ENCODE data around the gene HOXD4. TPM values are rescaled to one million over a fixed set of nuclear protein-coding genes. Genes with fewer than 3 reads are reported as not detected.

The HOXD4 gene
- total RNA-seq, 1 experiment from 2014 or later = 0.29 TPM

DNA sequence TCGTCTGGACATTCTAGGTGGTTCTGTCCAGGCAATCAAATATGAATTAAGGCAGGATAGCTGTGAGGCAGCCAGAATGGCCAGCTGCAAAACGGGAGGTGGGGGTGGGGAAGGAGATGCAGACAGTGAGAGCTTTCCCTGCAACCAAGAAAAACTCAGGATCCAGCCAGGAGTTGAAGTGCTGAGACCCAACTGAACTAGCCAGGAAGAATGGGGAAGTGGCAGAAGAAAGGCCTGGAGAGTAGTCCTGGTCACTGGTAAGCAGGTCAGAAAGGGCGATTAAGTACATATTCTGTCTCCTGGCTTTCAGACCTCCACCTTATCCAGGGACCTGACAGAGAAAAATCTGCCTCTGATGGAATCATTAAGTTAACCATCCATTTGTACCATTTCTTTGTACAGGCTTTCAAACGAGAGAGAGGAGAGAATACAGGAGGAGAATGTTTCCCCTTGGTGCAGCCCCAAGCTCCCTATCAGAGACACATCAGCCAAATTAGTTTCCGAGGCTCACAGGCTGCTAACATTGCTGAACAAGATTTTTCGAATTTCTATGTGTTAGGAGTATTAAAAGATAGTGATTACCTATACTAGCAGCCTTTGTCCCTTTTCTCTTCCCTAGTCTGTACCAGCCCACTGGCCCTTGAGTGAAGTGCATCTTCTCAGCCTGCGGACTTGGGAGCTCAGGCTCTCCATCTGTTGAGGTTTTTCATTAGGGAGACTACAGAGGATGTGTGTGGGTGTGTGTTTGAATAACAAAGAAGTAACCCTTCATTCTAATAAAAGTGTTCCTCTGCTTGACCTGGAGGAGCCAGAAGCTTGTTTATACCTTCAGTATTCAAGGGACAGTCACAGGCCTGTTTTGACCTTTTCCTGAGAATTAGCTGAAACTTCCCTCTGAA lies 24.6 kb downstream of the HOXD4 start:
- no peaks in the 10 kb centered on the region for H3K27me3 ChIP-seq (replicated peaks)

DNA sequence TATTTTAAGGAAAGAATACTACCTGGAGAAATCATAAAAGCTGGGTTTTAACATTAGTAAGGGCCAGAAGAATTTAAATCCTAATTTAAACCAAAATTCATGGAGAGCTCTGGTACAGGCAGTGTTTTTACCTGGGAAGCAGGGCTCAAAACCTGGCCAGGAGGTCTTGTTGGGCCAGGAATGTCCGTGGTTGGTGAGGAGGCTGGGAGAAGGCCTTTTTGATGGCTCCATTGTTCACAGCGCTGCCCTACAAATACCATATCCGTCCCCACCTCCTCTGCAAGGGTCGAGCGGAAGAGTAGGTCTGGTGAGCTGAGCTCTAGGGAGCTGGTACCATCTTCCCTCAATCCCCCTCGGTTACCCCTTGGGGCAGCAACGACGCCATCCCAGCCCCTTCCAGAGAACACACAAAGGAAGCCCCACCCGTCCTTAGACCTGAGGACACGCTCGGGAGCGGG lies 26.3 kb downstream of the HOXD4 start:
- no peak for DNase-seq (ENCODE audit: low read depth in 1 of 2, low spot score in 2 of 2)
- no peaks in the 10 kb centered on the region for H3K27me3 ChIP-seq (replicated peaks)
- no peaks in the 10 kb centered on the region for H3K9me3 ChIP-seq (replicated peaks)
- peak overlapping the region; percentile 46 for H3K4me3 ChIP-seq
- H3K4me1 ChIP-seq (replicated peaks) = peaks cover 22% of the 10 kb centered on the region
- H3K27ac ChIP-seq = peak overlapping the region; percentile 28
- no peaks in the 10 kb centered on the region for H3K36me3 ChIP-seq

More for the DNA sequence above, 24.6 kb downstream of the HOXD4 start:
- Histone ChIP-seq H3K4me3 (no peak overlapping the region), H3K9me3 (replicated peaks) (no peaks in the 10 kb centered on the region), H3K27ac (no peak overlapping the region), H3K4me1 (replicated peaks) (peaks cover 22% of the 10 kb centered on the region), H3K36me3 (no peaks in the 10 kb centered on the region)
- no peak for DNase-seq (ENCODE audit: low read depth in 1 of 2, low spot score in 2 of 2)

DNA sequence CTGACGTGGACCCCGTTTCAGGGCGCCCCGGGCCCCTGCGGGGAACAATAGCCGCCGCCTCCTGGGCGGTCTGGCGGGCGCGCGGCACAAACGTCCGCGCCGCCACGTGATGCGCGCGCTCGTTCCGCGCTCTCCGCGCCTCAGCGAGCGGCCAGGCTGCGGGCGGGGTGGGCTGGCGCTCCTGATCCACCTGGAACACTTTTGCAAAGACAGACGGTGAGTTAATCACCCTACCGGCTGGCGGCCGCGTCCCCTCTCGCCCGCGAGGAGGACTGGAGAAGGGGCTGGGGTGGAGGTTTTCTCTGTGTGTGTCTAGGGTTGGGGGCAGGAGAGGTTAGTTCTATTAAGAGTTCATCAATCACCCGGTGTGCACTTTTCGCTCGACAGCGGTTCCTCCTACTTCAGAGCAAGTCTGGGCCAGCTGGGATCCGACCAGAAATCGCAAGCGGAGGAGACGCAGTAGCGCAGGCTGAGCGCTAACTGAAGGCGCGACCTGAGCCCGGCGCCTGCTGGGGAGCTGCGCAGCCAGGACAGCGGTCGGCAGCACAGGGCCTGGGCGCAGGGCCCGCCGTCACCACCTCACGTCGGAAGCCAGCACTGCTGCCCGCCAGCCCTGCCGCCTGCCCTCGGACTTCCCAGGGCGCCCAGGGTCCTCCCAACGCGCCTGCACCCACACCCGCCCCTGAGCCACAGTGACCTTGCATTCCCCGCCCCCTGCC lies 26.8 kb downstream of the HOXD4 start:
- Histone ChIP-seq H3K36me3 (no peaks in the 10 kb centered on the region), H3K4me3 (peak overlapping the region; percentile 46), H3K27ac (peak overlapping the region; percentile 28), H3K9me3 (replicated peaks) (no peaks in the 10 kb centered on the region), H3K27me3 (replicated peaks) (no peaks in the 10 kb centered on the region), H3K4me1 (replicated peaks) (peaks cover 25% of the 10 kb centered on the region)
- peak in 1 of 2 experiments; percentile 57 for DNase-seq (ENCODE audit: low read depth in 1 of 2, low spot score in 2 of 2)

DNA sequence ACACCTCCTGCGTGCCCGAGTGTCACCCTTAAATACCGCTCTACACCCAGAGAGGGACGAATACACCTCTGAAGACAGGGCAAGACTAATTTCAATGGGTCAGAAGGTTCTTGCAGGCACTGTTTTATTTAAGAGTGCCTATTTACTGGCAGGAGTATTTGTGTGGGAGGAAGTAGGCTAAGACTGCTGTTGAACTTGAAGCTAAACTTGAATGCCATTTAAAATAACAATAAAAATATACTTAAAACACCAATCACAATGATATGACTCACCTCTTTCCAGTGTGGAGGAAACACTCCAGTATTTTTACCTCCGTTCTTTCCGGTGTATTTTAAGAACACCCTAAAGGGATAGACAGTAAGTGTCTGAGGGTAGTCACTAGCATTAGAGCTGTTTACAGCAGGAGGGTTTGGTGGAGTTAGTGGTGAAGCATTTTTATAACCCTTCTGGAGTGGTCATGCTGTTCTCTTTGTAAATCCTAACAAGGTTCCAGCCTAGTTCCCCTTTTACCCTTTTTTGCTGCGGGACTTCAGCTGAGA lies 27.5 kb downstream of the HOXD4 start:
- Histone ChIP-seq H3K36me3 (no peaks in the 10 kb centered on the region), H3K27ac (no peak overlapping the region), H3K4me3 (peak overlapping the region; percentile 46), H3K27me3 (replicated peaks) (no peaks in the 10 kb centered on the region), H3K4me1 (replicated peaks) (peaks cover 25% of the 10 kb centered on the region), H3K9me3 (replicated peaks) (no peaks in the 10 kb centered on the region)
- DNase-seq (ENCODE audit: low read depth in 1 of 2, low spot score in 2 of 2) = peak in 1 of 2 experiments; percentile 34

DNA sequence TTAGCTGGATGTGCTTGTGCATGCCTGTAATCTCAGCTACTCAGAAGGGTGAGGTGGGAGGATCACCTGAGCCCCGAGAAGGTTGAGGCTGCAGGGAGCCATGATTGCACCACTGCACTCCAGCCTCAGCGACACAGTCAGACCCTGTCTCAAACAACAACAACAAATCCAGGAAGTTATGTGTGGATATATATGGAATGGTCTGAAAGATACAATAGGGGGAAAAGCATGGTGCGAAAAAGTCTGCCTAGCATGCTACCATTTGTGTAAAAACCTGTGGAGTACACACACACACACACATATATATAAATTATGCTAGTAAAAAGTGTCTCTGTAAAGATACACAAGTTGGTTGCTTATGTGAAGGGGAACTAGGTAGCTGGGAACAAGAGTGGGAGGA lies 30.2 kb downstream of the HOXD4 start:
- no peak overlapping the region for H3K27ac ChIP-seq
- H3K27me3 ChIP-seq (replicated peaks) = no peaks in the 10 kb centered on the region; the same call in 1 of the 2 replicates
- no peak for DNase-seq (ENCODE audit: low read depth in 1 of 2, low spot score in 2 of 2)
- H3K4me1 ChIP-seq (replicated peaks) = peaks cover 25% of the 10 kb centered on the region
- H3K36me3 ChIP-seq = no peaks in the 10 kb centered on the region
- H3K9me3 ChIP-seq (replicated peaks) = no peaks in the 10 kb centered on the region
- no peak overlapping the region for H3K4me3 ChIP-seq

- Histone ChIP-seq H3K36me3 (no peaks in the 10 kb centered on the region), H3K4me1 (replicated peaks) (peaks cover 23% of the 10 kb centered on the region), H3K27ac (no peak overlapping the region), H3K9me3 (replicated peaks) (no peaks in the 10 kb centered on the region), H3K4me3 (no peak overlapping the region), H3K27me3 (replicated peaks) (peaks cover 4% of the 10 kb centered on the region)
- no peak for DNase-seq (ENCODE audit: low read depth in 1 of 2, low spot score in 2 of 2)
Measured at GRCh38 chr2:176182671-176183070, 31.3 kb downstream of the HOXD4 start.

DNA sequence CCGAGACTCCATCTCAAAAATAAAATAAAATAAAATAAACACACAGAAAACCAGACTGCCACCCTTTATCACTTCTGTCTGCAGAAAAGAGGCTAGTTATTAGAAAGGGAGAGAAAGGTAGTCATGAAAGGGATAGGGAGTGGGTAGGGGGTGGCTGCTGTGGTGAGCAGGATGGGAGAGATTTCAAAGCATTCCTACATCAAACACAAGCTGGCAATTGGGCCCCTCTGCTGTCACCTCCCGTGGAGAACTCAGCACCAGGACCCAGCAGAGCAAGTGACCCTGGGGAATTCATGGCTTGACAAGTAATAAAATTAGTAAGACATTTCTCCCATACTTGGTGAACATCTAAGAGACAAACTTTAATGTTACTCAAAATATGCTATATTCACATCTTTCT lies 33.4 kb downstream of the HOXD4 start:
- H3K36me3 ChIP-seq = no peaks in the 10 kb centered on the region
- H3K4me1 ChIP-seq (replicated peaks) = peaks cover 20% of the 10 kb centered on the region
- no peak overlapping the region for H3K27ac ChIP-seq
- H3K27me3 ChIP-seq (replicated peaks) = peaks cover 17% of the 10 kb centered on the region
- no peak for DNase-seq (ENCODE audit: low read depth in 1 of 2, low spot score in 2 of 2)
- H3K4me3 ChIP-seq = no peak overlapping the region
- 0 out of 2 replicates have a peak, but pooled peaks cover 4% of the 10 kb centered on the region for H3K9me3 ChIP-seq (replicated peaks)

GRCh38 chr2:176186024-176186423 lies 34.7 kb downstream of the HOXD4 start:
- Histone ChIP-seq H3K4me3 (no peak overlapping the region), H3K9me3 (replicated peaks) (0 out of 2 replicates have a peak, but pooled peaks cover 4% of the 10 kb centered on the region), H3K27me3 (replicated peaks) (peaks cover 29% of the 10 kb centered on the region), H3K36me3 (no peaks in the 10 kb centered on the region), H3K4me1 (replicated peaks) (peaks cover 20% of the 10 kb centered on the region), H3K27ac (no peak overlapping the region)
- DNase-seq (ENCODE audit: low read depth in 1 of 2, low spot score in 2 of 2) = no peak

- Histone ChIP-seq H3K9me3 (replicated peaks) (0 out of 2 replicates have a peak, but pooled peaks cover 4% of the 10 kb centered on the region), H3K4me3 (peak overlapping the region; percentile 63), H3K27ac (no peak overlapping the region), H3K4me1 (replicated peaks) (peaks cover 20% of the 10 kb centered on the region), H3K36me3 (no peaks in the 10 kb centered on the region), H3K27me3 (replicated peaks) (peaks cover 39% of the 10 kb centered on the region)
- peak in 1 of 2 experiments; percentile 29 for DNase-seq (ENCODE audit: low read depth in 1 of 2, low spot score in 2 of 2)
Measured at GRCh38 chr2:176187200-176187898, 36.0 kb downstream of the HOXD4 start.

GRCh38 chr2:176187899-176188773 lies 36.8 kb downstream of the HOXD4 start, which contains the start of gene HOXD1:
Gene HOXD1 (plus strand): TSS chr2:176188668. CDS start chr2:176188802, 134 bp downstream.
- H3K4me1 ChIP-seq (replicated peaks) = peaks cover 17% of the 10 kb centered on the region
- peaks cover 47% of the 10 kb centered on the region for H3K27me3 ChIP-seq (replicated peaks)
- H3K4me3 ChIP-seq = peak within 1 kb of the TSS; percentile 63
- H3K9me3 ChIP-seq (replicated peaks) = 0 out of 2 replicates have a peak, but pooled peaks cover 4% of the 10 kb centered on the region
- H3K36me3 ChIP-seq = no peaks in the 10 kb centered on the region
- no peak within 1 kb of the TSS for H3K27ac ChIP-seq
- peak; percentile 49 to 52 for DNase-seq (ENCODE audit: low read depth in 1 of 2, low spot score in 2 of 2)

DNA sequence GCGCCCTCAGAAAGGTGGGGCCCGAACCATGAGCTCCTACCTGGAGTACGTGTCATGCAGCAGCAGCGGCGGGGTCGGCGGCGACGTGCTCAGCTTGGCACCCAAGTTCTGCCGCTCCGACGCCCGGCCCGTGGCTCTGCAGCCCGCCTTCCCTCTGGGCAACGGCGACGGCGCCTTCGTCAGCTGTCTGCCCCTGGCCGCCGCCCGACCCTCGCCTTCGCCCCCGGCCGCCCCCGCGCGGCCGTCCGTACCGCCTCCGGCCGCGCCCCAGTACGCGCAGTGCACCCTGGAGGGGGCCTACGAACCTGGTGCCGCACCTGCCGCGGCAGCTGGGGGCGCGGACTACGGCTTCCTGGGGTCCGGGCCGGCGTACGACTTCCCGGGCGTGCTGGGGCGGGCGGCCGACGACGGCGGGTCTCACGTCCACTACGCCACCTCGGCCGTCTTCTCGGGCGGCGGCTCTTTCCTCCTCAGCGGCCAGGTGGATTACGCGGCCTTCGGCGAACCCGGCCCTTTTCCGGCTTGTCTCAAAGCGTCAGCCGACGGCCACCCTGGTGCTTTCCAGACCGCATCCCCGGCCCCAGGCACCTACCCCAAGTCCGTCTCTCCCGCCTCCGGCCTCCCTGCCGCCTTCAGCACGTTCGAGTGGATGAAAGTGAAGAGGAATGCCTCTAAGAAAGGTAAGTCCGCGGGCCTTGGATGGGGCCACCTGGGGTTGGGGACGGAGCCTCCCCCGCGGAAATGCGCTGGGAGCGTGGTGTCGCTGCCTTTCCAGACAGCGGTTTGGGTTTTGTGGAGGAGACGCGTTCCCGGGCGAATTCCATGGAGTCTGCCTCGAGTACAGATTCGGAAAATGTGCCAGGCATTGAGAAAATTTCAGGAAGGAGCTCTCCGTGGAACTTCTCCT lies 37.7 kb downstream of the HOXD4 start:
- peaks cover 17% of the 10 kb centered on the region for H3K4me1 ChIP-seq (replicated peaks)
- H3K27me3 ChIP-seq (replicated peaks) = peaks cover 55% of the 10 kb centered on the region
- peak overlapping the region; percentile 63 for H3K4me3 ChIP-seq
- no peak overlapping the region for H3K27ac ChIP-seq
- H3K9me3 ChIP-seq (replicated peaks) = 0 out of 2 replicates have a peak, but pooled peaks cover 4% of the 10 kb centered on the region
- DNase-seq (ENCODE audit: low read depth in 1 of 2, low spot score in 2 of 2) = no peak
- no peaks in the 10 kb centered on the region for H3K36me3 ChIP-seq

Data from SJSA1 (cell line).